Calu3 (cell line): Measurements from ENCODE around the gene RASL11B. TPM values are rescaled to one million over a fixed set of nuclear protein-coding genes. Genes with fewer than 3 reads are reported as not detected.

Experiments used
- BruUV-seq: library from RNA; stranded (reverse); fragments of 400-500 nt; replicated peaks from 2 replicates; lab custom pipeline; 2021; lab: Mats Ljungman, UMichigan
- CTCF ChIA-PET: fragments of 300-600 bp; sonication (Branson Sonifier 250); formaldehyde crosslinking; loops from one replicate; lab custom pipeline; 2022; ENCODE audit warnings: antibody characterized with exemption; lab: Charles Lee
- DNase-seq: peaks from one replicate; pipeline ENCODE4 v3.0.0; 2022
- H3K27ac Mint-ChIP-seq: one replicate; pipeline ENCODE4 v1.8.0; 2022; ENCODE audit warnings: mixed read lengths; ENCODE audit not compliant: unreplicated experiment
- H3K27me3 Mint-ChIP-seq: one replicate; pipeline ENCODE4 v1.8.0; 2022; ENCODE audit warnings: mixed read lengths; ENCODE audit not compliant: unreplicated experiment
- H3K36me3 Mint-ChIP-seq: one replicate; pipeline ENCODE4 v1.8.0; 2022; ENCODE audit warnings: mild to moderate bottlenecking, moderate library complexity, mixed read lengths; ENCODE audit not compliant: insufficient read depth, unreplicated experiment
- H3K4me1 Mint-ChIP-seq: one replicate; pipeline ENCODE4 v1.8.0; 2022; ENCODE audit warnings: mild to moderate bottlenecking, low read depth, mixed read lengths; ENCODE audit not compliant: unreplicated experiment
- H3K4me3 Mint-ChIP-seq: one replicate; pipeline ENCODE4 v1.8.0; 2022; ENCODE audit warnings: mild to moderate bottlenecking, low read depth, moderate library complexity, mixed read lengths; ENCODE audit not compliant: unreplicated experiment
- H3K9me3 Mint-ChIP-seq: one replicate; pipeline ENCODE4 v1.8.0; 2022; ENCODE audit warnings: low read depth, mixed read lengths; ENCODE audit not compliant: unreplicated experiment
- CTCF ChIP-seq: fragments of 200-600 bp; IDR thresholded peaks from one replicate; pipeline ENCODE4 v1.8.0; 2022; ENCODE audit warnings: antibody characterized with exemption; ENCODE audit not compliant: unreplicated experiment
- intact Hi-C: fragments of 100-400 bp; cut with micrococcal nuclease; formaldehyde crosslinking; loops from one replicate; pipeline ENCODE4 v1.10.0; 2022; ENCODE audit not compliant: unreplicated experiment
- total RNA-seq: library from RNA; stranded (reverse); gene quantifications from 2 replicates; pipeline ENCODE4 v1.2.3, GENCODE V29; 2022

RASL11B gene
- total RNA-seq, 1 experiment from 2014 or later, result 0.64 TPM

GRCh38 chr4:52883707-52884669 lies 21.9 kb downstream of the RASL11B start:
- Mint-ChIP-seq H3K4me3 (no peak overlapping the region), H3K27ac (no peak overlapping the region), H3K4me1 (peaks cover 9% of the 10 kb centered on the region), H3K36me3 (no peaks in the 10 kb centered on the region), H3K9me3 (no peaks in the 10 kb centered on the region), H3K27me3 (no peaks in the 10 kb centered on the region)
- BruUV-seq, result no TSS peak
- no peak for TF ChIP-seq CTCF
- CTCF ChIA-PET, result no interaction called here
- no peak for DNase-seq
- intact Hi-C loops, result no loop called here

GRCh38 chr4:52884994-52885393 lies 22.9 kb downstream of the RASL11B start:
- no peaks in the 10 kb centered on the region for H3K9me3 Mint-ChIP-seq
- no peak overlapping the region for H3K4me3 Mint-ChIP-seq
- peaks cover 9% of the 10 kb centered on the region for H3K4me1 Mint-ChIP-seq
- CTCF ChIA-PET, result no interaction called here
- TF ChIP-seq CTCF, result no peak
- no TSS peak for BruUV-seq
- H3K27me3 Mint-ChIP-seq, result no peaks in the 10 kb centered on the region
- DNase-seq, result no peak
- H3K36me3 Mint-ChIP-seq, result no peaks in the 10 kb centered on the region
- intact Hi-C loops, result no loop called here
- H3K27ac Mint-ChIP-seq, result no peak overlapping the region

- H3K4me1 Mint-ChIP-seq, result peaks cover 5% of the 10 kb centered on the region
- no peak overlapping the region for H3K4me3 Mint-ChIP-seq
- CTCF ChIA-PET, result no interaction called here
- H3K27me3 Mint-ChIP-seq, result no peaks in the 10 kb centered on the region
- no peaks in the 10 kb centered on the region for H3K9me3 Mint-ChIP-seq
- no peak for TF ChIP-seq CTCF
- intact Hi-C loops, result no loop called here
- DNase-seq, result no peak
- no peak overlapping the region for H3K27ac Mint-ChIP-seq
- H3K36me3 Mint-ChIP-seq, result no peaks in the 10 kb centered on the region
- BruUV-seq, result no TSS peak
These were observed 27.2 kb downstream of the RASL11B start for GRCh38 chr4:52889354-52889753.

- Mint-ChIP-seq H3K4me3 (no peak overlapping the region), H3K27ac (no peak overlapping the region), H3K27me3 (no peaks in the 10 kb centered on the region), H3K4me1 (no peaks in the 10 kb centered on the region), H3K9me3 (no peaks in the 10 kb centered on the region), H3K36me3 (no peaks in the 10 kb centered on the region)
- no TSS peak for BruUV-seq
- DNase-seq, result no peak
- intact Hi-C loops, result no loop called here
- CTCF ChIA-PET, result no interaction called here
- no peak for TF ChIP-seq CTCF
These were observed 27.8 kb downstream of the RASL11B start for GRCh38 chr4:52889778-52890520.
